Spinal cord (tissue), 10 donors: ENCODE measurements around the gene MUC2. TPM values are rescaled to one million over a fixed set of nuclear protein-coding genes. Genes with fewer than 3 reads are reported as not detected.

ENCODE experiments used
- DNase-seq, 6 donors: peaks; one replicate each; pipeline versions ENCODE4 v3.0.0 to v3.0.0-alpha.2; 2013 to 2015; ENCODE audit warnings: low spot score in 6 of 6, low read depth in 4 of 6
- H3K27ac ChIP-seq: one replicate; pipeline ENCODE4 v1.5.1; 2013; ENCODE audit warnings: low read depth, low read length, control low read depth
- H3K27me3 ChIP-seq: one replicate; pipeline ENCODE4 v1.6.1; 2013; ENCODE audit warnings: low read length; ENCODE audit not compliant: control insufficient read depth, insufficient read depth
- H3K36me3 ChIP-seq: one replicate; pipeline ENCODE4 v1.6.1; 2013; ENCODE audit warnings: low read length; ENCODE audit not compliant: control insufficient read depth, insufficient read depth
- H3K4me1 ChIP-seq: one replicate; pipeline ENCODE4 v1.6.1; 2013; ENCODE audit warnings: low read length; ENCODE audit not compliant: control insufficient read depth, insufficient read depth
- H3K4me3 ChIP-seq: one replicate; pipeline ENCODE4 v1.5.1; 2013; ENCODE audit warnings: low read depth, low read length, control low read depth
- H3K9me3 ChIP-seq: one replicate; pipeline ENCODE4 v1.6.1; 2013; ENCODE audit warnings: low read length; ENCODE audit not compliant: control insufficient read depth, insufficient read depth
- WGBS: methylation state at CpG from one replicate; pipeline ENCODE4 v1.1.5; 2013; ENCODE audit warnings: missing lambda C conversion rate; ENCODE audit not compliant: insufficient coverage; 5-methylcytosine and 5-hydroxymethylcytosine counted together
- long read RNA-seq, 4 donors: transcript quantifications; one replicate each; lab custom pipeline, GENCODE V29; 2026
- polyA plus RNA-seq, 2 donors: library from polyadenylated mRNA; unstranded; fragments of 120-200 nt; gene quantifications; one replicate each; pipeline ENCODE4 v1.2.1, GENCODE V29; 2013; ENCODE audit not compliant: insufficient read length in 2 of 2
- total RNA-seq, 2 donors: library from RNA; depleted of rRNA in 1 of 2; stranded (reverse); fragments of 120-200 nt in 1 of 2; fragments of >200 nt in 1 of 2; gene quantifications; one replicate each; pipeline versions ENCODE4 v1.2.3 to v1.2.4, GENCODE V29; 2013 to 2014
- donor health status: healthy.

MUC2 gene
- not detected for total RNA-seq
- not detected for polyA plus RNA-seq
- long read RNA-seq, donor 1: 0 reads
- long read RNA-seq, donor 2: 0 reads
- long read RNA-seq, donor 3: 0 reads
- long read RNA-seq, donor 4: 0 reads

DNA sequence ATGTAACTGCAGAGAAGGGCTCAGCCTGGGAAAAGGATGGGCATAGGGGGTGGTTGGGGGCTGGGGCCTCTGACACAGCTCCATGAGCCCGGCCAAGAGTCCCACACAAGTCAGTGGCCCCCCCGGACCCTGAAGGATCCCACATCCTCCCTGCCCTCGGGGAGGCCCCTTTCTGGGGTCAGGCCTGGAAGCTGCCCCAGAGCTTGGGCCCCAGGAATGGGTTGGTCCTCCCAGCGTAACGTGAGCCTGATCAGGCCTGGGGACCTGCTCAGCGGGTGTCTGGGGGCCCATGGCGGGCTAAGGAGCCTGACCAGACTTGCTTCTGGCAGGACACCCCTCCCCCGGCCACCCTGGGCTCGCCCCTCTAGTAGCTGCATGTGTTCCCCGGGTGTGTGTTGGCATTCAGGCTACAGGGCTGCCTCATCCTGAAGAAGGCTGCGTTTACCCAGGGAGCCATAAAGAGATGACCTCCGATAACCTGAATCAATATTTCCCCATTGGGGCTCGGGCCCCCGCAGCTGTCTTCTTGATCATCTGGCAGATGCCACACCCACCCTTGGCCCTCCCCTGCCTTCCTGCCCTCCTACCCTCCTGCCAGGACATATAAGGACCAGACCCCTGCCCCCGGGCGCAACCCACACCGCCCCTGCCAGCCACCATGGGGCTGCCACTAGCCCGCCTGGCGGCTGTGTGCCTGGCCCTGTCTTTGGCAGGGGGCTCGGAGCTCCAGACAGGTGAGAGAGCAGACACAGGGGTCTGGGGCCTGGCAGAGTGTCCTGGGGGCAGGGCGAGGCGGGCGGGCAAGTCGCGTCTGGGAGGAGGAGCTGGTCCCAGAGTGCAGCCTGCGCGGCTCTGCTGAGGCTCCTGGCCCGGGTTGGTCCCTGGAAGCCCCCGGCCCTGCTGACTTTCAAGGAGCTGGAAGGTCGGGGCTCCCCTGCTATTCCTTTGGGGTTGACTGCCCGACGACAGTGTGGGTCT is at the start of gene MUC2:
Gene MUC2, plus strand, starts transcription at position 631 of the 978 bp plus-strand sequence.
- Histone ChIP-seq H3K4me3 (no peak within 1 kb of the TSS), H3K4me1 (peaks cover 12% of the 10 kb centered on the region), H3K9me3 (no peaks in the 10 kb centered on the region), H3K27ac (no peak within 1 kb of the TSS), H3K36me3 (no peaks in the 10 kb centered on the region), H3K27me3 (no peaks in the 10 kb centered on the region)
- 74% methylated on average over 32 of the region's 32 CpGs for WGBS
- no peak for DNase-seq

DNA sequence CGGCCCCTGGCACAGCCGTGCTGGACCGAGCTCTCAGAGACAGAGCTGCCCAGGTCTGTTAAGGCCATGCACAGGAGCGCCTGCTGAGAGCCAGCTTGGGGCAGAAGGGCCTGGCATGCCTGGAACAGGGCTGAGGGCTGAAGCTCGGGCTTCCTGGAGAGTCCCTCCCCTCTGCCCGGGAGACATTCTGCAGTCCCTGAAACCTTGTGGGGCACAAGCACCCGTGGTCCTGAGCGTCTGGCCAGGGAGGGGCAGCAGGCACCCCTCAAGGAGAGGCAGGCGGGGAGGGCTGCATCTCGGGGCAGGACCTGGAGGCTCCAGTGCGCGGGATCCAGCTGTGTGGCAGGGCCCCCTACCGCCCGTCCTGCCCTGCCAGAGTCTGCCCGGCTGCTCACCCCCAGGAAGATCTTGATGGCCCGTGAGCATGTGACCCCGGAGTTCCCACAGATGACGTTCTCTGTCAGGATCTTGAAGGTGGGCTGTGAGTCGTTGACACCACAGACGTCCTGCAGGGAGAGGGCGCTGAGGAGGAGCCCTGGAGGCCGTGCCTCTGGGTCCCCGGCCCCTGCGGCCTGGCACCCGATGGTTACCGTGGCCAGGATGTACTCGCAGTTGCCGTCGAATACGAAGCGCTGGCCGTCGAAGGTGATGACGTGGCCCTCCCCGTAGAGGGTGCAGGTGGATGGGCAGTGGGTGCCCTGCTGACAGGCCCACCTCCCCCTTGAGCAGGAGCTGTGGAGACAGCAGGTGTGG is 49.1 kb upstream of the MUC2 start:
- no peak for DNase-seq
- no peak overlapping the region for H3K27ac ChIP-seq
- no peaks in the 10 kb centered on the region for H3K9me3 ChIP-seq
- H3K27me3 ChIP-seq: no peaks in the 10 kb centered on the region
- 78% methylated on average over 35 of the region's 35 CpGs for WGBS
- peaks cover 67% of the 10 kb centered on the region for H3K36me3 ChIP-seq
- no peaks in the 10 kb centered on the region for H3K4me1 ChIP-seq
- no peak overlapping the region for H3K4me3 ChIP-seq

- DNase-seq: no peak
- H3K4me1 ChIP-seq: no peaks in the 10 kb centered on the region
- peaks cover 62% of the 10 kb centered on the region for H3K36me3 ChIP-seq
- no peaks in the 10 kb centered on the region for H3K9me3 ChIP-seq
- H3K27me3 ChIP-seq: no peaks in the 10 kb centered on the region
- H3K27ac ChIP-seq: no peak overlapping the region
- no peak overlapping the region for H3K4me3 ChIP-seq
- WGBS: 87% methylated on average over 14 of the region's 14 CpGs
Observed at GRCh38 chr11:1026163-1026450, 48.6 kb upstream of the MUC2 start.

GRCh38 chr11:1026641-1027482 is 47.8 kb upstream of the MUC2 start:
- H3K4me1 ChIP-seq: no peaks in the 10 kb centered on the region
- H3K36me3 ChIP-seq: peaks cover 62% of the 10 kb centered on the region
- H3K4me3 ChIP-seq: no peak overlapping the region
- H3K27me3 ChIP-seq: no peaks in the 10 kb centered on the region
- 90% methylated on average over 46 of the region's 46 CpGs for WGBS
- no peak for DNase-seq
- H3K9me3 ChIP-seq: no peaks in the 10 kb centered on the region
- no peak overlapping the region for H3K27ac ChIP-seq

GRCh38 chr11:1027483-1028290 is 47.0 kb upstream of the MUC2 start:
- H3K4me1 ChIP-seq: no peaks in the 10 kb centered on the region
- WGBS: 89% methylated on average over 36 of the region's 36 CpGs
- H3K27me3 ChIP-seq: no peaks in the 10 kb centered on the region
- no peak overlapping the region for H3K27ac ChIP-seq
- peaks cover 60% of the 10 kb centered on the region for H3K36me3 ChIP-seq
- no peaks in the 10 kb centered on the region for H3K9me3 ChIP-seq
- DNase-seq: no peak
- no peak overlapping the region for H3K4me3 ChIP-seq

DNA sequence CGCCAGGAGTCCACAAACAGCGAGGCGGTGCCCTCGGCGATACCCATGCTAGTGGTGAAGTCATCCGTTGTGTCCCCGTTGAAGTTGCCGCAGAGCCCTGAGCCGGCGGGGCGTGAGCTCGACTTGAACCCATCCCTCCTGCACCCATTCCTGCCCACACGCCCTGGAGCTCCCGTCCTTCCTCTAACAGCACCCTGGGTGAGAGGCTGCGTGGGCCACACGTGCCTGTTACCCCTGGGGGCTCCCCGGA is 46.5 kb upstream of the MUC2 start:
- DNase-seq: no peak
- 87% methylated on average over 17 of the region's 17 CpGs for WGBS
- no peaks in the 10 kb centered on the region for H3K9me3 ChIP-seq
- H3K36me3 ChIP-seq: peaks cover 60% of the 10 kb centered on the region
- H3K4me1 ChIP-seq: no peaks in the 10 kb centered on the region
- no peak overlapping the region for H3K4me3 ChIP-seq
- H3K27ac ChIP-seq: no peak overlapping the region
- no peaks in the 10 kb centered on the region for H3K27me3 ChIP-seq

- 87% methylated on average over 12 of the region's 14 CpGs for WGBS
- H3K4me1 ChIP-seq: no peaks in the 10 kb centered on the region
- H3K4me3 ChIP-seq: no peak overlapping the region
- no peaks in the 10 kb centered on the region for H3K27me3 ChIP-seq
- no peak overlapping the region for H3K27ac ChIP-seq
- no peak for DNase-seq
- H3K36me3 ChIP-seq: peaks cover 57% of the 10 kb centered on the region
- H3K9me3 ChIP-seq: no peaks in the 10 kb centered on the region
Observed at GRCh38 chr11:1028616-1029015, 46.1 kb upstream of the MUC2 start.

DNA sequence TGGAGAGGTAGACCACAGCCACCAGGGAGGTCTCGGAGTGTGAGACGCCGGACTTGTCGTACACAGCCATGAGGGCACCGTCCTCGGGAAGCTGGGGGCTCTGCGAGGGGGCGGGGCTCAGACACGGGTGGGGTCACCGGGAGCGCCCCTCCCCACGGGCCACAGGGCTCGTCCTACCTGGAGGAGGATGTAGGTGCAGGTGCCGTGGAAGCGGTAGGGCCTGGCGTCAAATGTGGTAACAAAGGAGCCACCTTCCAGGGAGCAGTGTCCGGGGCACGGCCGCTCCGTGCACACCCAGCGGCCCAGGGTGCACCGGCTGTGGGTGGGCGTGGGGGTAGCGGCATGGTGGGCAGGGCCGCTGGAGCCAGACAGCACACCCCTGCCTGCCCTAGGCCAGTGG is 45.6 kb upstream of the MUC2 start:
- H3K4me1 ChIP-seq: no peaks in the 10 kb centered on the region
- 89% methylated on average over 21 of the region's 25 CpGs for WGBS

GRCh38 chr11:1029654-1030053 is 45.0 kb upstream of the MUC2 start:
- no peaks in the 10 kb centered on the region for H3K9me3 ChIP-seq
- no peak for DNase-seq
- H3K4me1 ChIP-seq: no peaks in the 10 kb centered on the region
- H3K36me3 ChIP-seq: peaks cover 47% of the 10 kb centered on the region
- no peaks in the 10 kb centered on the region for H3K27me3 ChIP-seq
- WGBS: 58% methylated on average over 15 of the region's 16 CpGs
- H3K4me3 ChIP-seq: no peak overlapping the region
- no peak overlapping the region for H3K27ac ChIP-seq

More for the DNA sequence above, 45.6 kb upstream of the MUC2 start:
- no peak overlapping the region for H3K27ac ChIP-seq
- H3K4me3 ChIP-seq: no peak overlapping the region
- H3K9me3 ChIP-seq: no peaks in the 10 kb centered on the region
- no peaks in the 10 kb centered on the region for H3K27me3 ChIP-seq
- peaks cover 53% of the 10 kb centered on the region for H3K36me3 ChIP-seq
- no peak for DNase-seq
